GM12872 (cell line): ENCODE results near the gene SLIT3.

Experiments used
- TF ChIP-seq, protein P1 (sequence below): IDR thresholded peaks from 3 replicates; pipeline ENCODE4 v1.5.1; 2011; ENCODE audit warnings: low read depth, mild to moderate bottlenecking, low read length, moderate library complexity; ENCODE audit not compliant: insufficient read depth

The SLIT3 gene

DNA sequence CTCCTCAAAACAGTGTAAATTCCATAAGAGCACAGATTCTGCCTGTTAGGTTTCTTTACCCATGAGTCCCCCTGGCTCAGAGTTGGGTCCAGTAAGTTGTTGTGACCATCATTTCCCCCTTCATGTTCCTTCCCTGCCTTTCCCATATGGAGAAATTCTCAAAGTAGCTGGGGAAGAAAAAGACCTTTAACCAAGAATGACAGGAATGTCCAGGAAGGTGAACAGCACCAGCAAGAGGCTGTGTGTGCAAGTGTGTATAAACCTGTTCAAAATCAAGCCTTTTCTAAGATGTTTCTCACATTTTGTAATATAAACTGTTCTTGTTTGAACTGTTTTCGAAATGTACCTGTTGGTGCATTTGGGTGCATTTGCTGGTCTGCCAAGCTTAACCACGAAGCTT, 238.2 kb downstream of the SLIT3 start:
- TF ChIP-seq, protein P1, sequence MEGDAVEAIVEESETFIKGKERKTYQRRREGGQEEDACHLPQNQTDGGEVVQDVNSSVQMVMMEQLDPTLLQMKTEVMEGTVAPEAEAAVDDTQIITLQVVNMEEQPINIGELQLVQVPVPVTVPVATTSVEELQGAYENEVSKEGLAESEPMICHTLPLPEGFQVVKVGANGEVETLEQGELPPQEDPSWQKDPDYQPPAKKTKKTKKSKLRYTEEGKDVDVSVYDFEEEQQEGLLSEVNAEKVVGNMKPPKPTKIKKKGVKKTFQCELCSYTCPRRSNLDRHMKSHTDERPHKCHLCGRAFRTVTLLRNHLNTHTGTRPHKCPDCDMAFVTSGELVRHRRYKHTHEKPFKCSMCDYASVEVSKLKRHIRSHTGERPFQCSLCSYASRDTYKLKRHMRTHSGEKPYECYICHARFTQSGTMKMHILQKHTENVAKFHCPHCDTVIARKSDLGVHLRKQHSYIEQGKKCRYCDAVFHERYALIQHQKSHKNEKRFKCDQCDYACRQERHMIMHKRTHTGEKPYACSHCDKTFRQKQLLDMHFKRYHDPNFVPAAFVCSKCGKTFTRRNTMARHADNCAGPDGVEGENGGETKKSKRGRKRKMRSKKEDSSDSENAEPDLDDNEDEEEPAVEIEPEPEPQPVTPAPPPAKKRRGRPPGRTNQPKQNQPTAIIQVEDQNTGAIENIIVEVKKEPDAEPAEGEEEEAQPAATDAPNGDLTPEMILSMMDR: no peak

DNA sequence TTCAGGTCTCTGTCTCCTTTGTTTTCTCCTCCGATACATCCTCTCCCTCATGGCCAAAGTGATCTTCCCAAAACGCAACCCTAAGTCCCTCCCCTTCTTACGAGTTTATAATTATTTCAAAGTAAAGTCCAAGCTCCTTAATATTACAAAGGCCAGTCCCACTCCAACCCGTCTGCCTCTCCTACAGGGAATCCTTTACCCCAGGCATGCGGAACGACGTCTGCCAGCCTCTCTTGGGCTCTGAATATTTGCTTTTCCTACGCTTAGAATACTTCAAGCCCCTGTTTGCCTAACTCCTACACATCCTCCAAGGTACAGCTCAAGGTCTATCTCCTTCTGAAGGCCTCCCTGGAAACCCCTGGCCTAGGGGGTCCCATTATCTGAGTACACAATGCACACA, 246.4 kb downstream of the SLIT3 start:
- TF ChIP-seq, protein P1: no peak

DNA sequence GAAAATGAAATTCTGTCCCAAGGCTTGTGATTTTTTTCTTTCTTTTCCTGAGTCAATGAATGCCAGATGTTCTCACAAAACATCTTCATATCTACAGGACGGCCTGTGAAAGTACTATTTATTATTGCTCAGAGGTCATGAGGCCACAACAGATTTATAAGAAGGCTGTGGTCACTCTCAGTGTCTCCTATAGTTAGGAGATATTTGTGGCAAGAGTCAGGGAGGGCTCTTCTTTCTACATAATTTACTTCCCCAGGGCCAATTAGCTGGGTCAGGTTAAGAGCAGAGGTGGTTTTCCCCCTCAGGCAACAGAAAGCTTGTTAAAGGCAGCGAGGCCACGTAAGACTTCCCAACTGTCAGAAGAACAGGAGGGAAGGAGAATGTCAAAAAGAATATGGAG, 248.7 kb downstream of the SLIT3 start:
- TF ChIP-seq, protein P1: no peak

DNA sequence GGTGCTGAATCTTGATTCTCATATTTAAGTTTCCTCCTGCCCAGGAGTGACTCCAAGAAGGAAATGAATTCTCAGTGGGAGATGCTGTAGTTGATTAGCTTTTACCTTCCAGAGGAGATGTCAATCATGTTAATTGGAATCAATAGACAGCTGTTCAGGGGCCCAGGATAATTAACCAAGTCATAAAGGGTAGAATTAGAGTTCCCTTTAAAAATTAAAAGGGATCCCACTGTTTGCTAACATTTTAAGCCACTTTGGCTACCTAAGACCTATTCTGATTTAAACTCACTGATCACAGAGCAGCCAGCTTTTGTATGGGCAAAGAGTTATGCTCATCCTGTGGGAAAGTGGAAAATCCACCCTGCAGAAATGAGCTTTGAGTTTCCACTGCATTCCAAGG, 249.6 kb downstream of the SLIT3 start:
- TF ChIP-seq, protein P1: no peak

DNA sequence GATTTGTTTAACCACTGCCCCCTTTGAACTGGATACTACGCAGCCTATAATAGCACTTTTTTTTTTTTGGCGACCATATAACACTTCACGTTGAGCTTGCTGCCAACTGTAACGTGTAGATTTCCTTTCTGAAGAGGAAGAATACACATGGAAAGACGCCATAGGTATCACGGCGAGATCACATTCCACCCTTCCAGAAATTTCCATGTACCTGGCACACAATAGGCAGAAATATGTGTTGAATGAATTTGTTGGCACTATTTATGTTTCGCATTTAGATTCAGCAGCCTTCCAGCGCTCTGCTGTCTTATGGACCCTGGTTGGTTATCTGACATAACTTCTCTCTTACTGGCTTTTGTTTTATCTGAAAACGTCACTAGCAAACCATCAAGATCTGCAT, 250.3 kb downstream of the SLIT3 start:
- TF ChIP-seq, protein P1: no peak

DNA sequence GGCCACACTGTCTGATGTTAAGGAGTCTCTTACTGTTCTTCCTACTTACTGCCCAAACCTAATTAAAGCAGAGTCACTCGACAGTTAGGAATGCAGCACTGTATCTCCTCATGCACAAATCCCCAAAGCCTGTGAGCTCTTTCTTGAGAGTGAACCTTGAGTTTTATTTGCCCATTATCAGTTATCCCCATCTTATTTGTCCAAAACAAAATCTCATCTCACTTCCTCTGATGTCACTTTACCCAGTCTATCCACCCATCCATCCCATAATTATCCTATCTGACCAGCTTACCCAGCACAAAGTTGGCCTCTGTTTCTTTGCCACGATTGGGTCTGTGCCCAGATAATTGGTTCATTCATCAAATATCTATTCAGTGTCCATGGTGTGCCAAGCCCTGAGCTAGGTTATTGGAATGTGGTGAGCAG, 250.8 kb downstream of the SLIT3 start:
- TF ChIP-seq, protein P1: no peak

DNA sequence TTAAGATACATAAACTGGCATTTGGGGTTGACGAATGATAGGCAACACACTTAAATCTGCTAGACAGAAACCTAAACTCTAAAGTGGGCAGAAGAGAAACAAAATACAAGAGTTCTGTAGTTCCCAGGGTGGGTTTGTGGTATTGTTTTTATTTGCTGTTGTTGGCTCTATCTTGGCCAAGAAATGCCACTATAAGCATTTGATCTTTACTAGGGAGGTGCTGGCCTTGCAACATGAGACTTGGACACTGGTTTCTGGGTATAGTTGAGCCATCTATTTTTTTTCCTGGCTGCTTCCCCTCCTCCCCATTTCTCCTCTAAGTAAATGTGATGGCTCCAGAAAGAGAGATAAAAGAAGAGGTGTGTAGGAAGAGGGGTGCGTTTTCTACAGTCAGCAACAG, 251.2 kb downstream of the SLIT3 start:
- TF ChIP-seq, protein P1: no peak
